A549 (cell line): Measurements from ENCODE around the gene CMPK1. TPM values are rescaled to one million over a fixed set of nuclear protein-coding genes. Genes with fewer than 3 reads are reported as not detected.

Experiments
- ATAC-seq, 2 experiments: fragments of 200-7000 bp in 1 of 2; fragments of >200 bp in 1 of 2; cut with Nextera tagmentation in 1 of 2; cut with Tn5 transposase in 1 of 2; 3 replicates each; pipeline versions ENCODE4 v1.8.0 to v1.9.1; 2018 to 2020; ENCODE audit warnings: mild to moderate bottlenecking in 1 of 2, moderate library complexity in 1 of 2
- CTCF ChIA-PET: fragments of 300-600 bp; sonication (Branson Sonifier 250); formaldehyde crosslinking; extraction: SDS; loops from one replicate; lab custom pipeline; 2021; ENCODE audit warnings: antibody characterized with exemption, inconsistent platforms; lab: Yijun Ruan, JAX
- POLR2A ChIA-PET: fragments of 350-600 bp; formaldehyde crosslinking; extraction: SDS; loops from one replicate; lab custom pipeline; 2021; ENCODE audit warnings: antibody characterized with exemption, inconsistent platforms; lab: Yijun Ruan, JAX
- DNase-seq, 2 experiments: peaks; one replicate each; pipeline versions ENCODE4 v3.0.0 to v3.0.0-alpha.2; 2011 to 2016; ENCODE audit warnings: low read depth in 1 of 2, low spot score in 1 of 2
- FAIRE-seq: peaks from 2 replicates; lab custom pipeline; 2011; peaks lifted over from hg19 to GRCh38; lab: Jason Lieb, UNC
- H3K27ac ChIP-seq, 2 experiments: fragments of >200 bp; sonication (Bioruptor Twin); formaldehyde crosslinking; 3 replicates each; pipeline ENCODE4 v1.5.1; 2016 to 2017
- H3K4me1 ChIP-seq: fragments of >200 bp; sonication (Bioruptor Twin); formaldehyde crosslinking; 3 replicates; pipeline ENCODE4 v1.6.1; 2016
- H3K4me2 ChIP-seq: fragments of >200 bp; sonication (Bioruptor Twin); formaldehyde crosslinking; 3 replicates; pipeline ENCODE4 v1.6.1; 2016
- H3K4me3 ChIP-seq: fragments of >200 bp; sonication (Bioruptor Twin); formaldehyde crosslinking; 3 replicates; pipeline ENCODE4 v1.5.1; 2016
- H3K9me3 ChIP-seq: fragments of >200 bp; sonication (Bioruptor Twin); formaldehyde crosslinking; 3 replicates; pipeline ENCODE4 v1.6.1; 2016
- CBX2 ChIP-seq: fragments of 200-600 bp; sonication (generic); IDR thresholded peaks from 2 replicates; pipeline ENCODE4 v1.6.1; 2016; ENCODE audit warnings: low read depth, mild to moderate bottlenecking, borderline replicate concordance
- EP300 ChIP-seq, 2 experiments: fragments of >200 bp; sonication (Bioruptor Twin); formaldehyde crosslinking; IDR thresholded peaks; 2 replicates in 1 of 2; 3 replicates in 1 of 2; pipeline ENCODE4 v1.6.1; 2016 to 2017
- ESRRA ChIP-seq: fragments of 150-350 bp; IDR thresholded peaks from 2 replicates; pipeline ENCODE4 v1.6.1; 2014; ENCODE audit warnings: mild to moderate bottlenecking, low read length, borderline replicate concordance
- FOSB ChIP-seq: fragments of 250-450 bp; sonication (Bioruptor Pico); IDR thresholded peaks from 2 replicates; pipeline ENCODE4 v1.5.0; 2020; ENCODE audit warnings: mild to moderate bottlenecking, moderate library complexity
- FOSL2 ChIP-seq, 2 experiments: fragments of 450-650 bp in 1 of 2; fragments of >200 bp in 1 of 2; sonication (Bioruptor Twin) in 1 of 2; formaldehyde crosslinking; IDR thresholded peaks; 2 replicates each; pipeline versions ENCODE4 v1.5.0 to v1.6.1; 2016 to 2020; ENCODE audit warnings: mild to moderate bottlenecking in 1 of 2, moderate library complexity in 1 of 2
- GATA3 ChIP-seq: IDR thresholded peaks from 2 replicates; pipeline ENCODE4 v1.6.1; 2012; ENCODE audit warnings: borderline replicate concordance
- HEYL ChIP-seq: fragments of 250-450 bp; sonication (Bioruptor Pico); IDR thresholded peaks from 2 replicates; pipeline ENCODE4 v1.8.0; 2021; ENCODE audit warnings: mild to moderate bottlenecking, moderate library complexity
- HOXA7 ChIP-seq: fragments of 250-450 bp; sonication (Bioruptor Pico); IDR thresholded peaks from 2 replicates; pipeline ENCODE4 v1.5.0; 2020; ENCODE audit warnings: mild to moderate bottlenecking, moderate library complexity
- HOXB5 ChIP-seq: fragments of 250-450 bp; sonication (Bioruptor Pico); IDR thresholded peaks from 2 replicates; pipeline ENCODE4 v1.5.0; 2020; ENCODE audit warnings: mild to moderate bottlenecking, moderate library complexity
- KDM1A ChIP-seq: fragments of 200-600 bp; sonication (generic); IDR thresholded peaks from 2 replicates; pipeline ENCODE4 v1.6.1; 2016; ENCODE audit warnings: low read depth, mild to moderate bottlenecking
- KDM5A ChIP-seq: fragments of 200-600 bp; sonication (generic); IDR thresholded peaks from 2 replicates; pipeline ENCODE4 v1.6.1; 2016; ENCODE audit warnings: antibody characterized with exemption, mild to moderate bottlenecking
- MAFK ChIP-seq: fragments of 450-650 bp; IDR thresholded peaks from 2 replicates; pipeline ENCODE4 v1.6.1; 2014; ENCODE audit not compliant: partially characterized antibody
- MAX ChIP-seq: IDR thresholded peaks from 2 replicates; pipeline ENCODE4 v1.6.1; 2012
- NPAS2 ChIP-seq: fragments of 250-450 bp; sonication (Bioruptor Pico); IDR thresholded peaks from 2 replicates; pipeline ENCODE4 v1.8.0; 2022; ENCODE audit warnings: mild to moderate bottlenecking, moderate library complexity, borderline replicate concordance
- POLR2A ChIP-seq: IDR thresholded peaks from 2 replicates; pipeline ENCODE4 v1.6.1; 2012; ENCODE audit warnings: mild to moderate bottlenecking, low read length
- RARB ChIP-seq: fragments of 250-450 bp; sonication (Bioruptor Pico); IDR thresholded peaks from 2 replicates; pipeline ENCODE4 v1.8.0; 2021; ENCODE audit warnings: mild to moderate bottlenecking, moderate library complexity
- RCOR1 ChIP-seq: fragments of 150-350 bp; IDR thresholded peaks from 2 replicates; pipeline ENCODE4 v1.6.1; 2014; ENCODE audit warnings: antibody characterized with exemption, low read length, low read depth
- REST ChIP-seq: fragments of 200-600 bp; sonication (generic); IDR thresholded peaks from 2 replicates; pipeline ENCODE4 v1.6.1; 2016; ENCODE audit warnings: antibody characterized with exemption, mild to moderate bottlenecking, moderate library complexity
- SMC3 ChIP-seq: fragments of >200 bp; sonication (Bioruptor Twin); formaldehyde crosslinking; IDR thresholded peaks from 3 replicates; pipeline ENCODE4 v1.6.1; 2018; ENCODE audit warnings: inconsistent platforms
- ZNF302 ChIP-seq: fragments of 250-450 bp; sonication (Bioruptor Pico); IDR thresholded peaks from 2 replicates; pipeline ENCODE4 v1.9.0; 2021; ENCODE audit warnings: inconsistent platforms, mild to moderate bottlenecking, moderate library complexity
- WGBS: methylation state at CpG from one replicate; pipeline ENCODE4 v1.1.6; 2017; ENCODE audit errors: missing lambda C conversion rate; 5-methylcytosine and 5-hydroxymethylcytosine counted together
- polyA plus RNA-seq, 4 experiments: library from polyadenylated mRNA; depleted of rRNA in 3 of 4; stranded (reverse); fragments of >200 nt; fragmentation: RNase III in 1 of 4; extraction: RNeasy Plus Mini Kit Qiagen cat#74134 plus additional on column Dnase treatment in 1 of 4; gene quantifications; 2 replicates in 3 of 4; 3 replicates in 1 of 4; pipeline ENCODE4 v1.2.3, GENCODE V29; 2011 to 2017
- TF ChIP-seq, protein P1 (sequence below): fragments of 150-350 bp; IDR thresholded peaks from 2 replicates; pipeline ENCODE4 v1.6.1; 2014; ENCODE audit warnings: low read depth, mild to moderate bottlenecking, low read length

Gene CMPK1
- polyA plus RNA-seq, 2 of the 4 experiments (the other 2 are of a cell fraction): 89.3 to 103 TPM

DNA sequence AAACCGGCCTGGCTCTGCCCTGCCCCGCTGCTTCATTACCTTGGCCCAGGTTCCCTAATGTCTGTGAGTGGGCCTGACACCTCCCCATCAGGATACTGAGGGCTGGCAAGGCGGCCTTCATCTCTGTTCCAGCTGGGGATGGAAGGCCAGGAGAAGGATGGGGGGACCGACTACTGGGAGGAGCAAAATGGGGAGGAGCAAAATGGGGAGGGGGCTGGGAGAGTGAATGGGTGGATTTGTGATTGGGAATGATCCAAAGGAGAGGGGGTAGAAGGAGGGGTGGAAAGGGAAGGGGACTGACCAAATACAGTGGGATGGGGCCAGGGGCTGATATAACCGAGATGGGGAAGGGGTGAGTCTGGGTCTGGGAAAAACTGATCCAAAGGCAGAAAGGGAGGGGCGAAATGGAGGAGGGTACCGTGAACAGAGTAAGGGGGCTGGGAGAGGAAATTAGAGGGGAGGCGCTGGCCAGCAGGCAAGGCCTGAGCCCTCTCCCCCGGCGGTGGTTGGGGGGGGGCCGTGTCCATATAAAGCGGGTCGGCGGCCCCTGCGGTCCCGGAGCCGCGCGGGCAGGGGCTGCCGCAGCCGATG lies 82.2 kb downstream of the CMPK1 start, which contains the start of gene FOXE3:
Gene FOXE3, plus strand, starts transcription at position 558 of the 591 bp plus-strand sequence. Its CDS starts 31 bp downstream, at position 589.
- ChIA-PET POLR2A (no interaction called here), CTCF (interaction anchor here (1.6 to 2.7 kb wide), 4 partner anchors 13 to 310 kb away, joined by 5 to 10 read pairs (median 6); partner anchors contain the start of gene FOXD2)
- Histone ChIP-seq H3K27ac (peak within 1 kb of the TSS in 1 of 2 experiments; percentile 62; a peak in 3 of 6 replicates), H3K9me3 (no peaks in the 10 kb centered on the region), H3K4me1 (no peaks in the 10 kb centered on the region), H3K4me2 (peak within 1 kb of the TSS; percentile 78), H3K4me3 (peak within 1 kb of the TSS; percentile 38)
- 79% methylated on average over 12 of the region's 21 CpGs for WGBS
- ATAC-seq: no peak
- FAIRE-seq: no peak
- no peak for TF ChIP-seq POLR2A
- TF ChIP-seq GATA3: no peak
- no peak for TF ChIP-seq KDM1A
- no peak for TF ChIP-seq FOSL2 (IDR thresholded peaks at IDR 0.05)
- TF ChIP-seq FOSL2 (CRISPR knock-in tag; IDR thresholded peaks at IDR 0.05): no peak
- TF ChIP-seq HEYL: no peak
- TF ChIP-seq ZNF302: no peak
- TF ChIP-seq ESRRA: no peak
- TF ChIP-seq REST: no peak
- no peak for DNase-seq

GRCh38 chr1:47416319-47417169 lies 83.0 kb downstream of the CMPK1 start:
- Histone ChIP-seq H3K9me3 (no peaks in the 10 kb centered on the region), H3K4me2 (peak overlapping the region; percentile 78), H3K4me3 (peak overlapping the region; percentile 38), H3K27ac (peak overlapping the region in 1 of 2 experiments; percentile 62; a peak in 3 of 6 replicates), H3K4me1 (no peaks in the 10 kb centered on the region)
- FAIRE-seq: no peak
- WGBS: 83% methylated on average over 6 of the region's 134 CpGs
- CTCF ChIA-PET: interaction anchor here (2.0 to 2.7 kb wide), 2 partner anchors 310 kb away, joined by 8 to 10 read pairs; no protein-coding TSS in a partner anchor
- POLR2A ChIA-PET: no interaction called here
- ATAC-seq: peak; percentile 30 to 59; a peak in 3 of 6 replicates
- DNase-seq: no peak
- TF ChIP-seq HOXB5 (CRISPR knock-in tag) (no peak), FOSL2 (IDR thresholded peaks at IDR 0.05) (no peak), FOSL2 (CRISPR knock-in tag; IDR thresholded peaks at IDR 0.05) (no peak), SMC3 (no peak), FOSB (CRISPR knock-in tag) (no peak), CBX2 (no peak), NPAS2 (CRISPR knock-in tag) (no peak), EP300 (IDR thresholded peaks at IDR 0.05) (no peak), RARB (CRISPR knock-in tag) (no peak), MAX (no peak; the same call in 1 of the 2 replicates), RCOR1 (no peak), KDM5A (no peak), MAFK (no peak), HOXA7 (CRISPR knock-in tag) (no peak)
- TF ChIP-seq, protein P1, sequence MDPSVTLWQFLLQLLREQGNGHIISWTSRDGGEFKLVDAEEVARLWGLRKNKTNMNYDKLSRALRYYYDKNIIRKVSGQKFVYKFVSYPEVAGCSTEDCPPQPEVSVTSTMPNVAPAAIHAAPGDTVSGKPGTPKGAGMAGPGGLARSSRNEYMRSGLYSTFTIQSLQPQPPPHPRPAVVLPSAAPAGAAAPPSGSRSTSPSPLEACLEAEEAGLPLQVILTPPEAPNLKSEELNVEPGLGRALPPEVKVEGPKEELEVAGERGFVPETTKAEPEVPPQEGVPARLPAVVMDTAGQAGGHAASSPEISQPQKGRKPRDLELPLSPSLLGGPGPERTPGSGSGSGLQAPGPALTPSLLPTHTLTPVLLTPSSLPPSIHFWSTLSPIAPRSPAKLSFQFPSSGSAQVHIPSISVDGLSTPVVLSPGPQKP: no peak
